H9 (cell line): Measurements from ENCODE around the gene DCAF5. TPM values are rescaled to one million over a fixed set of nuclear protein-coding genes. Genes with fewer than 3 reads are reported as not detected.

Source experiments
- DNase-seq: peaks from one replicate; pipeline ENCODE4 v3.0.0-alpha.2; 2017
- H2AFZ ChIP-seq: one replicate; pipeline ENCODE4 v1.6.1; 2013; ENCODE audit warnings: mild to moderate bottlenecking, low read length, control low read depth, moderate library complexity
- H2AK5ac ChIP-seq: 2 replicates; pipeline ENCODE4 v1.6.1; 2013; ENCODE audit warnings: low read length, control low read depth, mixed read lengths; ENCODE audit not compliant: insufficient read length
- H2BK120ac ChIP-seq: one replicate; pipeline ENCODE4 v1.6.1; 2013; ENCODE audit warnings: low read depth, mild to moderate bottlenecking, low read length, control low read depth, inconsistent platforms; ENCODE audit not compliant: poor library complexity, severe bottlenecking
- H2BK12ac ChIP-seq: 2 replicates; pipeline ENCODE4 v1.6.1; 2013; ENCODE audit warnings: low read length, control low read depth, mixed read lengths, low read depth; ENCODE audit not compliant: insufficient read length
- H2BK15ac ChIP-seq: 2 replicates; pipeline ENCODE4 v1.6.1; 2013; ENCODE audit warnings: low read depth, low read length, control low read depth
- H2BK20ac ChIP-seq: one replicate; pipeline ENCODE4 v1.6.1; 2013; ENCODE audit warnings: low read depth, mild to moderate bottlenecking, low read length, control low read depth, inconsistent platforms; ENCODE audit not compliant: poor library complexity, severe bottlenecking
- H2BK5ac ChIP-seq: 2 replicates; pipeline ENCODE4 v1.6.1; 2013; ENCODE audit warnings: low read length, control low read depth, mixed read lengths; ENCODE audit not compliant: insufficient read length
- H3K14ac ChIP-seq: 2 replicates; pipeline ENCODE4 v1.6.1; 2013; ENCODE audit warnings: low read length, control low read depth; ENCODE audit not compliant: insufficient read depth
- H3K18ac ChIP-seq: 2 replicates; pipeline ENCODE4 v1.6.1; 2013; ENCODE audit warnings: low read depth, mild to moderate bottlenecking, mixed read lengths, low read length, control low read depth; ENCODE audit not compliant: insufficient read length
- H3K23ac ChIP-seq: 2 replicates; pipeline ENCODE4 v1.6.1; 2013; ENCODE audit warnings: low read length, control low read depth, mixed read lengths, low read depth; ENCODE audit not compliant: insufficient read length
- H3K23me2 ChIP-seq: 2 replicates; pipeline ENCODE4 v1.6.1; 2013; ENCODE audit warnings: low read depth, mild to moderate bottlenecking, mixed read lengths, low read length, control low read depth; ENCODE audit not compliant: insufficient read length, poor library complexity, severe bottlenecking
- H3K27ac ChIP-seq: 2 replicates; pipeline ENCODE4 v1.5.1; 2013; ENCODE audit warnings: low read length, control low read depth, mixed read lengths, low read depth; ENCODE audit not compliant: insufficient read length
- H3K27me3 ChIP-seq: 2 replicates; pipeline ENCODE4 v1.6.1; 2013; ENCODE audit warnings: low read length, control low read depth, inconsistent platforms; ENCODE audit not compliant: insufficient read depth
- H3K4ac ChIP-seq: 2 replicates; pipeline ENCODE4 v1.6.1; 2013; ENCODE audit warnings: low read depth, mild to moderate bottlenecking, control low read depth, inconsistent platforms, low read length, moderate library complexity
- H3K4me1 ChIP-seq: 2 replicates; pipeline ENCODE4 v1.6.1; 2013; ENCODE audit warnings: low read length, control low read depth, inconsistent platforms; ENCODE audit not compliant: insufficient read depth
- H3K4me2 ChIP-seq: 2 replicates; pipeline ENCODE4 v1.6.1; 2013; ENCODE audit warnings: low read length, control low read depth, mixed read lengths; ENCODE audit not compliant: insufficient read length, insufficient read depth
- H3K56ac ChIP-seq: 2 replicates; pipeline ENCODE4 v1.6.1; 2013; ENCODE audit warnings: low read depth, mild to moderate bottlenecking, mixed read lengths, low read length, control low read depth; ENCODE audit not compliant: insufficient read length
- H3K79me1 ChIP-seq: 2 replicates; pipeline ENCODE4 v1.6.1; 2013; ENCODE audit warnings: low read depth, mild to moderate bottlenecking, moderate library complexity, low read length, control low read depth, inconsistent platforms; ENCODE audit not compliant: insufficient read depth, poor library complexity, severe bottlenecking
- H3K79me2 ChIP-seq: 2 replicates; pipeline ENCODE4 v1.6.1; 2013; ENCODE audit warnings: low read length, control low read depth, inconsistent platforms; ENCODE audit not compliant: insufficient read depth
- H3K9ac ChIP-seq: 2 replicates; pipeline ENCODE4 v1.6.1; 2013; ENCODE audit warnings: low read length, control low read depth, mixed read lengths; ENCODE audit not compliant: insufficient read length; ENCODE audit errors: extremely low read depth
- H3K9me3 ChIP-seq: one replicate; pipeline ENCODE4 v1.6.1; 2013; ENCODE audit warnings: low read depth, low read length, inconsistent platforms; ENCODE audit not compliant: control insufficient read depth
- H3T11ph ChIP-seq: one replicate; pipeline ENCODE4 v1.6.1; 2013; ENCODE audit warnings: mild to moderate bottlenecking, low read length, control low read depth, inconsistent platforms
- H4K20me1 ChIP-seq: one replicate; pipeline ENCODE4 v1.6.1; 2013; ENCODE audit not compliant: control insufficient read depth, insufficient read length, insufficient read depth
- H4K5ac ChIP-seq: 2 replicates; pipeline ENCODE4 v1.6.1; 2013; ENCODE audit warnings: low read depth, mild to moderate bottlenecking, mixed read lengths, low read length, control low read depth; ENCODE audit not compliant: insufficient read length
- H4K8ac ChIP-seq: replicated peaks from 2 replicates; pipeline ENCODE4 v1.6.1; 2013; ENCODE audit warnings: low read length, control low read depth, mixed read lengths, low read depth; ENCODE audit not compliant: insufficient read length
- H4K91ac ChIP-seq: 2 replicates; pipeline ENCODE4 v1.6.1; 2013; ENCODE audit warnings: low read depth, mild to moderate bottlenecking, moderate library complexity, mixed read lengths, low read length, control low read depth; ENCODE audit not compliant: insufficient read length
- H3K27ac Mint-ChIP-seq, 3 experiments: 2 replicates in 2 of 3; 3 replicates in 1 of 3; pipeline ENCODE4 v1.8.0; 2020 to 2021; ENCODE audit warnings: mixed read lengths in 3 of 3, mild to moderate bottlenecking in 1 of 3, moderate library complexity in 1 of 3
- H3K27me3 Mint-ChIP-seq: 2 replicates; pipeline ENCODE4 v1.8.0; 2021; ENCODE audit warnings: low read depth, mild to moderate bottlenecking, moderate library complexity, mixed read lengths
- H3K36me3 Mint-ChIP-seq, 3 experiments: 2 replicates in 2 of 3; 3 replicates in 1 of 3; pipeline ENCODE4 v1.8.0; 2020 to 2021; ENCODE audit warnings: low read depth in 3 of 3, mixed read lengths in 3 of 3; ENCODE audit not compliant: insufficient read depth in 1 of 3
- H3K4me1 Mint-ChIP-seq, 2 experiments: 2 replicates each; pipeline ENCODE4 v1.8.0; 2020; ENCODE audit warnings: mixed read lengths in 2 of 2
- H3K4me3 Mint-ChIP-seq, 2 experiments: 2 replicates in 1 of 2; 3 replicates in 1 of 2; pipeline ENCODE4 v1.8.0; 2020 to 2021; ENCODE audit warnings: mild to moderate bottlenecking in 2 of 2, mixed read lengths in 2 of 2, moderate library complexity in 1 of 2
- H3K9me3 Mint-ChIP-seq, 2 experiments: 2 replicates in 1 of 2; 3 replicates in 1 of 2; pipeline ENCODE4 v1.8.0; 2020; ENCODE audit warnings: mild to moderate bottlenecking in 2 of 2, mixed read lengths in 2 of 2, moderate library complexity in 1 of 2
- WGBS: extraction: QIAGEN DNeasy Blood & Tissue Kit; methylation state at CpG from one replicate; pipeline ENCODE4 v1.1.7; 2013; ENCODE audit warnings: missing lambda C conversion rate, low lambda C conversion rate, mixed read lengths; ENCODE audit not compliant: insufficient read length; ENCODE audit errors: extremely low coverage; 5-methylcytosine and 5-hydroxymethylcytosine counted together
- total RNA-seq: library from RNA; stranded (reverse); gene quantifications from 2 replicates; pipeline ENCODE4 v1.2.1, GENCODE V29; 2021
- TF ChIP-seq, protein P1 (sequence below): fragments of 200-600 bp; sonication (generic); conservative IDR thresholded peaks from 3 replicates; pipeline ENCODE4 v1.8.0; 2021; ENCODE audit warnings: antibody characterized with exemption, mild to moderate bottlenecking

The DCAF5 gene
- total RNA-seq, 1 experiment from 2014 or later = 31.4 TPM

DNA sequence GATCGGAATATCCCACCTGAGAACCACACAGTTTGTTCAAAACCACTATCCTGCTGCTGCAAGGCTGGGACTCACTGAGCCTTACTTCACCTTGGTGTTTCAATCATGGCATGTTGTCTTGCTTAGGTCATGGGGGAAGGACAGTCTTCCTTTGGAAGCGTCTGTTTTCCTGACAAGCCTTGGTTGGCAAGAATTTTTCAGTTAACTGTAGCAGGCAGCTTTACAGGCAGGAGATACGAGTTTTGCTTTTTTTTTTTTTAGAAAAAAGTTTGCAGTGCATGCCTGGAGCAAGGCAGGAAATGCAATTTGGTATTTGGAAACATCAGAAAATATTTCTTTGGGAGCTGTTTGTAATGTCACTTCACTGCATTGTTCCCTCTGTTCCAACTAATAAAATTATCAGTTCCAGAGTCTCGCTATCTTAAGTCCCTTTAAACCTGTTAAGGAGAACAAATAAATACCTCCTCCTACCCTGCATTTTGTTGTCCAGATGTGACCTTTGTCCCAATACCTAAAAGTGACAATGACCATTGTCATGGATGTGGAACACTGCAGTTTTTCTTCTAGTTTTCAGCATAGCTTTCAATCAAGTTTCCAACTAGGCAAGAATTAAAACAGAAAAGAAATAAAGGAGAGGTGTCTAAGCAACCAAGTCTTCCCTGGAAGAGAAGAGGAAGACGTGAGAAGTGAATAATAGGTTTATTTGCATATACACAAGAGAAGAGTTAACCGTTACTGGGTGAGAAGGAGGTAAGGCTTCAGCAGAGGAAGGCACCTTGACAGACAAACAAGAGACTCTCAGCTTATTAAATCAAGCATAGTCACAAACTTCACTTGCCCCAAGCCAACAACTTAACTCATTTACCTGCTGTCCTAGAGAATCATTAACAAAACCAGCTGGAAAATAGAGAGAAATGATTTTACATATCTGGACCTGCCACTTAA is 102.4 kb downstream of the DCAF5 start:
- Histone ChIP-seq H4K91ac (no peak overlapping the region), H3K27me3 (no peaks in the 10 kb centered on the region), H3K4me1 (peaks cover 9% of the 10 kb centered on the region; the same call in 1 of the 2 replicates), H2BK20ac (peak overlapping the region; percentile 51), H4K20me1 (no peaks in the 10 kb centered on the region), H3K56ac (no peak overlapping the region), H3T11ph (no peak overlapping the region), H2BK12ac (no peak overlapping the region), H3K4me2 (no peak overlapping the region), H2AK5ac (no peak overlapping the region), H3K14ac (no peak overlapping the region), H3K9ac (no peak overlapping the region), H3K27ac (no peak overlapping the region), H3K9me3 (no peaks in the 10 kb centered on the region), H3K18ac (no peak overlapping the region), H4K5ac (no peak overlapping the region), H3K79me1 (no peaks in the 10 kb centered on the region), H3K23me2 (no peaks in the 10 kb centered on the region), H2BK5ac (no peak overlapping the region), H3K23ac (no peak overlapping the region), H3K79me2 (no peaks in the 10 kb centered on the region), H2BK120ac (no peak overlapping the region), H4K8ac (no peak overlapping the region), H3K4ac (no peak overlapping the region), H2AFZ (no peak overlapping the region), H2BK15ac (no peak overlapping the region)
- H3K4me3 Mint-ChIP-seq = peak overlapping the region; percentile 7 to 19; a peak in 1 of 5 replicates
- no peaks in the 10 kb centered on the region for H3K9me3 Mint-ChIP-seq
- TF ChIP-seq, protein P1, sequence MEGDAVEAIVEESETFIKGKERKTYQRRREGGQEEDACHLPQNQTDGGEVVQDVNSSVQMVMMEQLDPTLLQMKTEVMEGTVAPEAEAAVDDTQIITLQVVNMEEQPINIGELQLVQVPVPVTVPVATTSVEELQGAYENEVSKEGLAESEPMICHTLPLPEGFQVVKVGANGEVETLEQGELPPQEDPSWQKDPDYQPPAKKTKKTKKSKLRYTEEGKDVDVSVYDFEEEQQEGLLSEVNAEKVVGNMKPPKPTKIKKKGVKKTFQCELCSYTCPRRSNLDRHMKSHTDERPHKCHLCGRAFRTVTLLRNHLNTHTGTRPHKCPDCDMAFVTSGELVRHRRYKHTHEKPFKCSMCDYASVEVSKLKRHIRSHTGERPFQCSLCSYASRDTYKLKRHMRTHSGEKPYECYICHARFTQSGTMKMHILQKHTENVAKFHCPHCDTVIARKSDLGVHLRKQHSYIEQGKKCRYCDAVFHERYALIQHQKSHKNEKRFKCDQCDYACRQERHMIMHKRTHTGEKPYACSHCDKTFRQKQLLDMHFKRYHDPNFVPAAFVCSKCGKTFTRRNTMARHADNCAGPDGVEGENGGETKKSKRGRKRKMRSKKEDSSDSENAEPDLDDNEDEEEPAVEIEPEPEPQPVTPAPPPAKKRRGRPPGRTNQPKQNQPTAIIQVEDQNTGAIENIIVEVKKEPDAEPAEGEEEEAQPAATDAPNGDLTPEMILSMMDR = no peak
- peak overlapping the region; percentile 24 to 90 (median 28); a peak in 3 of 7 replicates for H3K27ac Mint-ChIP-seq
- no peak for DNase-seq
- H3K36me3 Mint-ChIP-seq = peaks cover 12 to 23% (median 16%) of the 10 kb centered on the region in 3 experiments; a peak in 5 of 7 replicates
- H3K27me3 Mint-ChIP-seq = no peaks in the 10 kb centered on the region
- WGBS = no CpG with 5 or more reads among the region's 6 CpGs
- H3K4me1 Mint-ChIP-seq = peaks cover 47% of the 10 kb centered on the region in 2 experiments
